ENCODE results near the gene GALNT16.

- TF ChIP-seq TBP (IDR thresholded peaks at IDR 0.05; ENCODE audit: low read depth, low read length) (no peak), EP300 (IDR thresholded peaks at IDR 0.05; ENCODE audit: borderline replicate concordance in 1 of 2, low read depth in 2 of 2, low read length in 2 of 2) (no peak), SP2 (IDR thresholded peaks at IDR 0.05; ENCODE audit: low read length) (no peak), BRCA1 (IDR thresholded peaks at IDR 0.05; ENCODE audit: low read depth, low read length) (no peak), RFX5 (IDR thresholded peaks at IDR 0.05; ENCODE audit: borderline replicate concordance, low read depth, low read length) (no peak), EGR1 (IDR thresholded peaks at IDR 0.05; ENCODE audit: borderline replicate concordance, low read depth, low read length) (no peak), NANOG (IDR thresholded peaks at IDR 0.05; ENCODE audit: insufficient read depth, low read depth, low read length, poor library complexity, severe bottlenecking) (no peak), SIN3A (conservative IDR thresholded peaks at IDR 0.05 in 1 of 2, IDR thresholded peaks at IDR 0.05 in 1 of 2; ENCODE audit: low read depth in 1 of 2, low read length in 2 of 2) (no peak), POLR2A (IDR thresholded peaks at IDR 0.05; ENCODE audit: control extremely low read depth in 1 of 2, low read depth in 2 of 2, low read length in 2 of 2) (no peak), SUZ12 (IDR thresholded peaks at IDR 0.05; ENCODE audit: low read length) (no peak), CTCF (IDR thresholded peaks at IDR 0.05; ENCODE audit: control extremely low read depth in 1 of 3, insufficient read depth in 1 of 3, low read depth in 1 of 3, low read length in 3 of 3) (no peak), TAF1 (IDR thresholded peaks at IDR 0.05; ENCODE audit: low read depth, low read length) (no peak), RNF2 (IDR thresholded peaks at IDR 0.05; ENCODE audit: borderline replicate concordance, low read depth, low read length, missing control alignments, poor library complexity, severe bottlenecking) (no peak)
- TF ChIP-seq, protein P1, sequence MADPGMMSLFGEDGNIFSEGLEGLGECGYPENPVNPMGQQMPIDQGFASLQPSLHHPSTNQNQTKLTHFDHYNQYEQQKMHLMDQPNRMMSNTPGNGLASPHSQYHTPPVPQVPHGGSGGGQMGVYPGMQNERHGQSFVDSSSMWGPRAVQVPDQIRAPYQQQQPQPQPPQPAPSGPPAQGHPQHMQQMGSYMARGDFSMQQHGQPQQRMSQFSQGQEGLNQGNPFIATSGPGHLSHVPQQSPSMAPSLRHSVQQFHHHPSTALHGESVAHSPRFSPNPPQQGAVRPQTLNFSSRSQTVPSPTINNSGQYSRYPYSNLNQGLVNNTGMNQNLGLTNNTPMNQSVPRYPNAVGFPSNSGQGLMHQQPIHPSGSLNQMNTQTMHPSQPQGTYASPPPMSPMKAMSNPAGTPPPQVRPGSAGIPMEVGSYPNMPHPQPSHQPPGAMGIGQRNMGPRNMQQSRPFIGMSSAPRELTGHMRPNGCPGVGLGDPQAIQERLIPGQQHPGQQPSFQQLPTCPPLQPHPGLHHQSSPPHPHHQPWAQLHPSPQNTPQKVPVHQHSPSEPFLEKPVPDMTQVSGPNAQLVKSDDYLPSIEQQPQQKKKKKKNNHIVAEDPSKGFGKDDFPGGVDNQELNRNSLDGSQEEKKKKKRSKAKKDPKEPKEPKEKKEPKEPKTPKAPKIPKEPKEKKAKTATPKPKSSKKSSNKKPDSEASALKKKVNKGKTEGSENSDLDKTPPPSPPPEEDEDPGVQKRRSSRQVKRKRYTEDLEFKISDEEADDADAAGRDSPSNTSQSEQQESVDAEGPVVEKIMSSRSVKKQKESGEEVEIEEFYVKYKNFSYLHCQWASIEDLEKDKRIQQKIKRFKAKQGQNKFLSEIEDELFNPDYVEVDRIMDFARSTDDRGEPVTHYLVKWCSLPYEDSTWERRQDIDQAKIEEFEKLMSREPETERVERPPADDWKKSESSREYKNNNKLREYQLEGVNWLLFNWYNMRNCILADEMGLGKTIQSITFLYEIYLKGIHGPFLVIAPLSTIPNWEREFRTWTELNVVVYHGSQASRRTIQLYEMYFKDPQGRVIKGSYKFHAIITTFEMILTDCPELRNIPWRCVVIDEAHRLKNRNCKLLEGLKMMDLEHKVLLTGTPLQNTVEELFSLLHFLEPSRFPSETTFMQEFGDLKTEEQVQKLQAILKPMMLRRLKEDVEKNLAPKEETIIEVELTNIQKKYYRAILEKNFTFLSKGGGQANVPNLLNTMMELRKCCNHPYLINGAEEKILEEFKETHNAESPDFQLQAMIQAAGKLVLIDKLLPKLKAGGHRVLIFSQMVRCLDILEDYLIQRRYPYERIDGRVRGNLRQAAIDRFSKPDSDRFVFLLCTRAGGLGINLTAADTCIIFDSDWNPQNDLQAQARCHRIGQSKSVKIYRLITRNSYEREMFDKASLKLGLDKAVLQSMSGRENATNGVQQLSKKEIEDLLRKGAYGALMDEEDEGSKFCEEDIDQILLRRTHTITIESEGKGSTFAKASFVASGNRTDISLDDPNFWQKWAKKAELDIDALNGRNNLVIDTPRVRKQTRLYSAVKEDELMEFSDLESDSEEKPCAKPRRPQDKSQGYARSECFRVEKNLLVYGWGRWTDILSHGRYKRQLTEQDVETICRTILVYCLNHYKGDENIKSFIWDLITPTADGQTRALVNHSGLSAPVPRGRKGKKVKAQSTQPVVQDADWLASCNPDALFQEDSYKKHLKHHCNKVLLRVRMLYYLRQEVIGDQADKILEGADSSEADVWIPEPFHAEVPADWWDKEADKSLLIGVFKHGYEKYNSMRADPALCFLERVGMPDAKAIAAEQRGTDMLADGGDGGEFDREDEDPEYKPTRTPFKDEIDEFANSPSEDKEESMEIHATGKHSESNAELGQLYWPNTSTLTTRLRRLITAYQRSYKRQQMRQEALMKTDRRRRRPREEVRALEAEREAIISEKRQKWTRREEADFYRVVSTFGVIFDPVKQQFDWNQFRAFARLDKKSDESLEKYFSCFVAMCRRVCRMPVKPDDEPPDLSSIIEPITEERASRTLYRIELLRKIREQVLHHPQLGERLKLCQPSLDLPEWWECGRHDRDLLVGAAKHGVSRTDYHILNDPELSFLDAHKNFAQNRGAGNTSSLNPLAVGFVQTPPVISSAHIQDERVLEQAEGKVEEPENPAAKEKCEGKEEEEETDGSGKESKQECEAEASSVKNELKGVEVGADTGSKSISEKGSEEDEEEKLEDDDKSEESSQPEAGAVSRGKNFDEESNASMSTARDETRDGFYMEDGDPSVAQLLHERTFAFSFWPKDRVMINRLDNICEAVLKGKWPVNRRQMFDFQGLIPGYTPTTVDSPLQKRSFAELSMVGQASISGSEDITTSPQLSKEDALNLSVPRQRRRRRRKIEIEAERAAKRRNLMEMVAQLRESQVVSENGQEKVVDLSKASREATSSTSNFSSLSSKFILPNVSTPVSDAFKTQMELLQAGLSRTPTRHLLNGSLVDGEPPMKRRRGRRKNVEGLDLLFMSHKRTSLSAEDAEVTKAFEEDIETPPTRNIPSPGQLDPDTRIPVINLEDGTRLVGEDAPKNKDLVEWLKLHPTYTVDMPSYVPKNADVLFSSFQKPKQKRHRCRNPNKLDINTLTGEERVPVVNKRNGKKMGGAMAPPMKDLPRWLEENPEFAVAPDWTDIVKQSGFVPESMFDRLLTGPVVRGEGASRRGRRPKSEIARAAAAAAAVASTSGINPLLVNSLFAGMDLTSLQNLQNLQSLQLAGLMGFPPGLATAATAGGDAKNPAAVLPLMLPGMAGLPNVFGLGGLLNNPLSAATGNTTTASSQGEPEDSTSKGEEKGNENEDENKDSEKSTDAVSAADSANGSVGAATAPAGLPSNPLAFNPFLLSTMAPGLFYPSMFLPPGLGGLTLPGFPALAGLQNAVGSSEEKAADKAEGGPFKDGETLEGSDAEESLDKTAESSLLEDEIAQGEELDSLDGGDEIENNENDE (IDR thresholded peaks at IDR 0.05; ENCODE audit: insufficient replicate concordance, low read length): no peak
Observed at GRCh38 chr14:69358233-69358963, 98.4 kb downstream of the GALNT16 start.

All from H1 (cell line).